Limb (tissue), 2 donors: Measurements from ENCODE around the gene ADIPOQ.
"Not testable (repeated sequence)": the region's sequence is repeated elsewhere in the genome, so short reads cannot be mapped to it uniquely, and the experiment has no call there.

ENCODE experiments used
- DNase-seq, 2 donors: peaks; one replicate each; pipeline ENCODE4 v3.0.0-alpha.2; 2016; ENCODE audit errors: extremely low spot score in 2 of 2

ADIPOQ gene

GRCh38 chr3:186870421-186871201, 28.1 kb downstream of the ADIPOQ start:
- no peak for DNase-seq

GRCh38 chr3:186871403-186871924, 29.0 kb downstream of the ADIPOQ start:
- no peak for DNase-seq

- DNase-seq, result not testable (repeated sequence)
Measured at GRCh38 chr3:186873796-186874195, 31.3 kb downstream of the ADIPOQ start.

- not testable (repeated sequence) for DNase-seq
Measured at GRCh38 chr3:186874216-186874615, 31.7 kb downstream of the ADIPOQ start.

GRCh38 chr3:186874841-186875240, 32.3 kb downstream of the ADIPOQ start:
- not testable (repeated sequence) for DNase-seq

- no peak for DNase-seq
Measured at GRCh38 chr3:186875708-186876107, 33.2 kb downstream of the ADIPOQ start.

- no peak for DNase-seq
Measured at GRCh38 chr3:186879781-186880180, 37.3 kb downstream of the ADIPOQ start.

- DNase-seq, result no peak
Measured at GRCh38 chr3:186880406-186880805, 37.9 kb downstream of the ADIPOQ start.

- DNase-seq, result no peak
Measured at GRCh38 chr3:186882150-186882524, 39.6 kb downstream of the ADIPOQ start.

- DNase-seq, result no peak
Measured at GRCh38 chr3:186882881-186883685, 40.6 kb downstream of the ADIPOQ start.

GRCh38 chr3:186883686-186884058, 41.2 kb downstream of the ADIPOQ start:
- DNase-seq, result no peak

GRCh38 chr3:186884868-186885267, 42.4 kb downstream of the ADIPOQ start:
- DNase-seq, result not testable (repeated sequence)

GRCh38 chr3:186886202-186886981, 43.9 kb downstream of the ADIPOQ start:
- DNase-seq, result no peak

- DNase-seq, result not testable (repeated sequence)
Measured at GRCh38 chr3:186887507-186887938, 45.0 kb downstream of the ADIPOQ start.

- no peak for DNase-seq
Measured at GRCh38 chr3:186888569-186888968, 46.1 kb downstream of the ADIPOQ start.

- not testable (repeated sequence) for DNase-seq
Measured at GRCh38 chr3:186889698-186890097, 47.2 kb downstream of the ADIPOQ start.

- no peak for DNase-seq
Measured at GRCh38 chr3:186890911-186891310, 48.4 kb downstream of the ADIPOQ start.

GRCh38 chr3:186893071-186893470, 50.6 kb downstream of the ADIPOQ start:
- not testable (repeated sequence) for DNase-seq

- no peak for DNase-seq
Measured at GRCh38 chr3:186895406-186895805, 52.9 kb downstream of the ADIPOQ start.

GRCh38 chr3:186896006-186896405, 53.5 kb downstream of the ADIPOQ start:
- DNase-seq, result no peak

- DNase-seq, result no peak
Measured at GRCh38 chr3:186896875-186897274, 54.4 kb downstream of the ADIPOQ start.
